GM12873 (cell line): ENCODE results near the gene CUL1.

Experiments used
- TF ChIP-seq, protein P1 (sequence below): IDR thresholded peaks from 2 replicates; pipeline ENCODE4 v1.5.1; 2012; ENCODE audit warnings: low read depth, mild to moderate bottlenecking, moderate library complexity, low read length, control low read depth; ENCODE audit not compliant: insufficient read depth; ENCODE audit errors: missing control alignments

Gene CUL1

DNA sequence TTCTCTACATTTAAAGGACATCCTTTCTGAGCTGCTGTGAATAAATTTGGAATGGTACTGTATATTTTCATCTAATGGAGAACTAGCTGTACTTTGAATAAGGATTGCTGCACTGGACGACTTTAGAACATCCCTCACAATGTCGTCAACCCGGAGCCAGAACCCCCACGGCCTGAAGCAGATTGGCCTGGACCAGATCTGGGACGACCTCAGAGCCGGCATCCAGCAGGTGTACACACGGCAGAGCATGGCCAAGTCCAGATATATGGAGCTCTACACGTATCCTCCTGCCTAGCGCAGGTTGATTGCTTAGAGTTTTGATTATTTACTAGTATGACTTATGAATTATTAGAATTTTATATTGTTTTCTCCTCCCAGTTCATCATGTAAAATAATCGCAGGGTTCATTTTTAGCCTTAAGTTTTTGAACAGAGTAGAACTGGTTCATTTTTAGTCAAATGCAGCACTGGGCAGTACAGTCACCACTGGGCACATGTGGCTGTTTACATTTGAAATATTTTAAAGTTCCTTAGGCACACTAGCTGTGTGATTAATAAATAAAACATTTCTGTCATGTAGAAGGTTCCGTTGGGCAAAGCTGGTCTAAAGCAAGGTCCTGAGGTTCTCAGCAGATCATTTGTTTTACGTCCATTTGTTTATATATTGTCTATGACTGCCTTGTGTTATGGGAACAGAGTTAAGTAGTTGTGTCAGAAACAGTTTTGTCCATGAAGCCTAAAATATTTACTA, 31.5 kb downstream of the CUL1 start:
- TF ChIP-seq, protein P1, sequence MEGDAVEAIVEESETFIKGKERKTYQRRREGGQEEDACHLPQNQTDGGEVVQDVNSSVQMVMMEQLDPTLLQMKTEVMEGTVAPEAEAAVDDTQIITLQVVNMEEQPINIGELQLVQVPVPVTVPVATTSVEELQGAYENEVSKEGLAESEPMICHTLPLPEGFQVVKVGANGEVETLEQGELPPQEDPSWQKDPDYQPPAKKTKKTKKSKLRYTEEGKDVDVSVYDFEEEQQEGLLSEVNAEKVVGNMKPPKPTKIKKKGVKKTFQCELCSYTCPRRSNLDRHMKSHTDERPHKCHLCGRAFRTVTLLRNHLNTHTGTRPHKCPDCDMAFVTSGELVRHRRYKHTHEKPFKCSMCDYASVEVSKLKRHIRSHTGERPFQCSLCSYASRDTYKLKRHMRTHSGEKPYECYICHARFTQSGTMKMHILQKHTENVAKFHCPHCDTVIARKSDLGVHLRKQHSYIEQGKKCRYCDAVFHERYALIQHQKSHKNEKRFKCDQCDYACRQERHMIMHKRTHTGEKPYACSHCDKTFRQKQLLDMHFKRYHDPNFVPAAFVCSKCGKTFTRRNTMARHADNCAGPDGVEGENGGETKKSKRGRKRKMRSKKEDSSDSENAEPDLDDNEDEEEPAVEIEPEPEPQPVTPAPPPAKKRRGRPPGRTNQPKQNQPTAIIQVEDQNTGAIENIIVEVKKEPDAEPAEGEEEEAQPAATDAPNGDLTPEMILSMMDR = no peak

DNA sequence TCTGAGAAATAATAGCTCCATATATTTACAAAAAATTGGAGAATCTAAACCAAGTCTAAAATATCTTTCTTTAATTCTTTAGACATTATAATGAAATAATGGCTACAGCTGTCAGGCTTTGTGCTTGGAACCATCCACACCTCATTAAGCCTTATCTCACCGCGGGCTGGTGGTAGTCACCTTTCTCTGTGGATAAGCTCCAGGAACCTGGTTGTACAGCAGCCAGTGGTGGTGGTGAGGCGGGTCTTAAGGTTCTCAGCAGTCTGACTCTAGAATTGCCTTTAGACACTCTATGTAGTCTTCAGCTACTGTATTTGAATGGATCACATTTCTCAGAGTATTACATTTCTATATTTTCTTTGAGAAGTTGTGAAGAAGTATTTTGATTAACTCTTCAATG, 34.2 kb downstream of the CUL1 start:
- TF ChIP-seq, protein P1 = no peak

DNA sequence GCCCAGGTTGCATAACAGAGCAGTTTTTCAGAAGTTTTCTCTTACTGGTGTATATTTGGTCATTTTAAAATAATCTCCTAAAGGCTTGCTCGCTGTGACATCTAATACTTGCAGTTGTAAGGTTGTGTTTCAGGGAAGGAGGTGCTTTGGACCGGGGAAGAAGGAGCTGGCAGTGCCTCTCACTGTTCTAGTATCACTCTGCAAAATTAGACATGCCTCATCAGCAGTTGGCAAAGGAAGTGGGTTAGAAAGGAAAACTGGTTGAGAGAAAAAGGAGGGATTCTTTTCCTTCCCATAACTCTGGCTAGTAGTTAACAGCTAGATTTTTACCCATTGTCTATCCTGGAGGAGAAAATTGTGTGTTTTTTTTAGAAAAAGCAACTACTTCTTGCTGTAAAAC, 34.8 kb downstream of the CUL1 start:
- TF ChIP-seq, protein P1 = no peak

DNA sequence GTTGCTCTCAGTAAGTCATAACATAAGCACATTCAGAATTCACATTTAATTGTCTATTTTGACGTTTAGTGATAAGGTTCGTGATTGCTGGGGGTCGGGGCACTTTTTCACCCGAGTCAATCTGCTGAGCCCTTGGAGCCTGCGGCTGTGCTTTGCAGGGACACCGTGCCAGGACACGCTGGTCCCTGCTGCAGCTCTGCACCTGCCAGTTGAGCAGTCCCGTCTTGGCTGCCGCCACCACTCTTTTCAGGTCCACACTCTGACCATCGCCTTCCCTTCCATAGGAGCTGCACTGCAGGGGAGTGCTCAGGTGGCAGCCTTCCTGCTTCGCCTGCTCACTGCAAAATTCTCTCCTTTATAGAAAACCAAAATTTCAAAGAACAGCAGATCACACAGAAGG, 36.4 kb downstream of the CUL1 start:
- TF ChIP-seq, protein P1 = no peak

DNA sequence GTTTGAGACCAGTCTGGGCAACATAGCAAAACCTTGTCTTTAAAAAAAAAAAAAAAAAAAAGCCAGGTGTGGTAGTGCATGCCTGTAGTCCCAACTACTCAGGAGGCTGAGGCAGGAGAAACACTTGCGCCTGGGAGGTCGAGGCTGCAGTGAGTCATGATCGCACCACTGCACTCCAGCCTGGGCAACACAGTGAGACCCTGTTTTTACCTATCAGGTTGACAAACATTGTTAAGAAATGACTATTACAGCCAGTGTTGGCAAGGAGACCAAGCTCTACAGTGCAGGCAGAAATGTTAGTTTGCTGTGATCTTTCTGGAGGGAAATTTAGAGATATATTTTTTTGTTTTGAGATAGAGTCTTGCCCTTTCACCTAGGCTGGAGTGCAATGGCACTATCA, 37.3 kb downstream of the CUL1 start:
- TF ChIP-seq, protein P1 = no peak

DNA sequence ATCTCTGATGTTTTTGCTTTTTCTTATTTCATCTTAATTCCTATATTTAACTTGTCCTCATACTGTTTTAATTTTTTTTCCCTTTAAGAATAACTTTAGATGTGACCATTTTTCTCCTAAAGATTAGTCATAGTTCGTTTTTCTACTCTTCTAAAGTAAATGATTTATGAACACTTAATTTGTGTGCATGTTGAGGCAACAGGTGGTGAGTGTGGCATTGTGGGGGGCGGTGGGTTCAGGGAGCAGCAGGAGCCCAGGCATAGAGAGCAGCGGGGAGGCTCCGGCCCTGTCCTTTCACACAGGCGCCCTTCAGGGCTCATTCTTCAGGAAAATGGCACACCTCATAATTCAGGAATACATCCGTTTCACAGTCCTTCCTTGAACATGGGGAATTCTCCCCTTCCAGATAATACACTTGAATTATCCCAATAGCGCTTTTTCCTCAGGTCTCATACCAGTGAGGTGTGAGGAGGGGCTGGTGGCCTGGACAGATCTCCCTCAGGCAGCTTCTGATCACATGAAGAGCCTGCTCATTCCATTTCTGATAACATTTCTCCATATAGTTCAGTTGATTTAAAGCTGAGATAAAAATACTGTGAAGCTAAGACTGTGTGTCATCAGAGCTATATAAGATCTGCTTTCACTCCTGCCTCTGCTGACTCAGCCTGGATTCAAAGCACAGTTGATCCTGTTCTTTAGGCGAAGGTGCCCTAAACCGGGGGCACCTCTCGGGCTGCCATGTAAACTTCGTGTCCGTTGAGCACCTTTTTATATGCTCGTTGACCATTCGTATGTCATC, 40.2 kb downstream of the CUL1 start:
- TF ChIP-seq, protein P1 = no peak

DNA sequence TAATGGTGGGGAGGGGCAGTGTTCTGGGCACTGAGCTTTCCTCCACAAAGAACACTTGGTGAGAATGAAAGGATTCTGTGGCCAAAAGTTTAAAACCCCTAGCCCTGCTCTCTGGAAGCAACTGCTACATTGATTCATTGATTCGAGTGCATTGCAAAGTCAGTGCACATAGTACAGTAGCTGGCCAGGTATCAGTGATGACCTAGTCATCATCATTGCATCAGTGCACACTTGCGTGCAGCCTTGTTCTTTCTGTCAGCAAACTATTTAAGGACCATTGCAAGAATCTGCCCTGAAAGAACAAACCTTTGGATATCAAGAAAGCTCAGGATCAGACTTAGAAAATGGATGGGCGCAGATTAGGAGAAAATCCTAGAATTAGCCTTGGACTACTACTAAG, 47.4 kb downstream of the CUL1 start:
- TF ChIP-seq, protein P1 = no peak
